ENCODE measurements around the gene HS2ST1.

DNA sequence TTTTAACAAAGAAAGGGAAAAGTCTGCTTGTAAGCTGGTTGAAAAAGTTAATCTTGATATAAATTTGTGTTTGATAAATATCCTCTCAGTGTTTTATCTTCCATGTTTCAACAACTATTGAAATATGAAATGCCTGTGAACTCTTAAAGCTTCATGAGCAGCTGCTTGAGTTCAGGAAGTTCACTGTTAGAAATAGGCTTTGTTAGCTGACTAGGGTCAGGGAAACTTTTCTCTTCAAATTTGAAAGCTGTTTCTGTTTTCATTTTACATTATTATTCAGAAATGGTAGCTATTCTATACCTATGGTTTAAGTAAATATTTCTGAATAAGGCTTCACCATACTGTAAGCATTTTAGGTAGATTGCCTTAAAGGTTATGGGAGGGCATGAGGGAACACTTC, 191.7 kb downstream of the HS2ST1 start:
- TF ChIP-seq, protein P1, sequence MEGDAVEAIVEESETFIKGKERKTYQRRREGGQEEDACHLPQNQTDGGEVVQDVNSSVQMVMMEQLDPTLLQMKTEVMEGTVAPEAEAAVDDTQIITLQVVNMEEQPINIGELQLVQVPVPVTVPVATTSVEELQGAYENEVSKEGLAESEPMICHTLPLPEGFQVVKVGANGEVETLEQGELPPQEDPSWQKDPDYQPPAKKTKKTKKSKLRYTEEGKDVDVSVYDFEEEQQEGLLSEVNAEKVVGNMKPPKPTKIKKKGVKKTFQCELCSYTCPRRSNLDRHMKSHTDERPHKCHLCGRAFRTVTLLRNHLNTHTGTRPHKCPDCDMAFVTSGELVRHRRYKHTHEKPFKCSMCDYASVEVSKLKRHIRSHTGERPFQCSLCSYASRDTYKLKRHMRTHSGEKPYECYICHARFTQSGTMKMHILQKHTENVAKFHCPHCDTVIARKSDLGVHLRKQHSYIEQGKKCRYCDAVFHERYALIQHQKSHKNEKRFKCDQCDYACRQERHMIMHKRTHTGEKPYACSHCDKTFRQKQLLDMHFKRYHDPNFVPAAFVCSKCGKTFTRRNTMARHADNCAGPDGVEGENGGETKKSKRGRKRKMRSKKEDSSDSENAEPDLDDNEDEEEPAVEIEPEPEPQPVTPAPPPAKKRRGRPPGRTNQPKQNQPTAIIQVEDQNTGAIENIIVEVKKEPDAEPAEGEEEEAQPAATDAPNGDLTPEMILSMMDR (conservative IDR thresholded peaks at IDR 0.05; ENCODE audit: low read depth, low read length): no peak
- TF ChIP-seq EZH2 (IDR thresholded peaks at IDR 0.05; ENCODE audit: borderline replicate concordance, low read depth, low read length, poor library complexity, severe bottlenecking): no peak

Data from A673 (cell line).